Measurements from ENCODE around the gene DHRS7C. TPM values are rescaled to one million over a fixed set of nuclear protein-coding genes. Genes with fewer than 3 reads are reported as not detected.

The DHRS7C gene
- total RNA-seq, 5 donors from 2014 or later (not counting 1 experiment from before 2014, with no cell fraction given), result not detected

- ChIA-PET CTCF (interaction anchor here in 1 of 2 donors (1.0 kb wide), 1 partner anchor 11 kb away, joined by 3 read pairs; no protein-coding TSS in a partner anchor), POLR2A (no interaction called here)
- H3K36me3 ChIP-seq (ENCODE audit: control insufficient read depth in 2 of 2, extremely low read depth in 1 of 2, insufficient read depth in 1 of 2, low read length in 1 of 2), result no peaks in the 10 kb centered on the region
- H3K4me1 Mint-ChIP-seq, result no peaks in the 10 kb centered on the region
- no peaks in the 10 kb centered on the region for H3K9me3 ChIP-seq
- H3K4me3 ChIP-seq (ENCODE audit: control insufficient read depth in 1 of 2, extremely low read depth in 1 of 2, low read length in 1 of 2), result no peak overlapping the region
- no peaks in the 10 kb centered on the region for H3K9me3 Mint-ChIP-seq
- no peak overlapping the region for H3K4me3 Mint-ChIP-seq
- WGBS (ENCODE audit: insufficient coverage), result 79% methylated on average over 15 of the region's 15 CpGs
- no peak overlapping the region for H3K27ac ChIP-seq (ENCODE audit: low read length)
- H3K36me3 Mint-ChIP-seq, result no peaks in the 10 kb centered on the region
- ATAC-seq (replicated peaks in 1 of 4) (no peak), DNase-seq (no peak)
- peaks cover 2 to 34% of the 10 kb centered on the region in 2 experiments for H3K27me3 ChIP-seq (replicated peaks in 1 of 2; ENCODE audit: control insufficient read depth in 2 of 2, extremely low read depth in 1 of 2, insufficient read depth in 2 of 2, low read length in 1 of 2)
- H3K27ac Mint-ChIP-seq, result no peak overlapping the region
- peaks cover 0 to 2% of the 10 kb centered on the region in 2 experiments for H3K4me1 ChIP-seq (ENCODE audit: control insufficient read depth in 1 of 2, extremely low read depth in 1 of 2, insufficient read depth in 2 of 2, low read length in 2 of 2)
- H3K27me3 Mint-ChIP-seq, result peaks cover 6 to 8% of the 10 kb centered on the region in 2 donors
Measured at GRCh38 chr17:9769036-9769695, 22.2 kb downstream of the DHRS7C start.

- Histone ChIP-seq H3K9me3 (no peaks in the 10 kb centered on the region), H3K27ac (ENCODE audit: low read length) (no peak overlapping the region), H3K4me3 (ENCODE audit: control insufficient read depth in 1 of 2, extremely low read depth in 1 of 2, low read length in 1 of 2) (no peak overlapping the region), H3K4me1 (ENCODE audit: control insufficient read depth in 1 of 2, extremely low read depth in 1 of 2, insufficient read depth in 2 of 2, low read length in 2 of 2) (peaks cover 0 to 2% of the 10 kb centered on the region in 2 experiments), H3K27me3 (replicated peaks in 1 of 2; ENCODE audit: control insufficient read depth in 2 of 2, extremely low read depth in 1 of 2, insufficient read depth in 2 of 2, low read length in 1 of 2) (peaks cover 2 to 37% of the 10 kb centered on the region in 2 experiments), H3K36me3 (ENCODE audit: control insufficient read depth in 2 of 2, extremely low read depth in 1 of 2, insufficient read depth in 1 of 2, low read length in 1 of 2) (no peaks in the 10 kb centered on the region)
- no peak for ATAC-seq (replicated peaks in 1 of 4)
- peak in 1 of 35 experiments; percentile 50 for DNase-seq
- H3K27me3 Mint-ChIP-seq, result peaks cover 9 to 13% of the 10 kb centered on the region in 2 donors
- no peaks in the 10 kb centered on the region for H3K9me3 Mint-ChIP-seq
- ChIA-PET CTCF (interaction anchor here in 1 of 2 donors (1.0 kb wide), 1 partner anchor 11 kb away, joined by 3 read pairs; no protein-coding TSS in a partner anchor), POLR2A (no interaction called here)
- no CpG with 5 or more reads among the region's 5 CpGs for WGBS (ENCODE audit: insufficient coverage)
- no peak overlapping the region for H3K4me3 Mint-ChIP-seq
- no peaks in the 10 kb centered on the region for H3K36me3 Mint-ChIP-seq
- H3K4me1 Mint-ChIP-seq, result no peaks in the 10 kb centered on the region
- no peak overlapping the region for H3K27ac Mint-ChIP-seq
Measured at GRCh38 chr17:9768381-9768934, 22.9 kb downstream of the DHRS7C start.

- DNase-seq (no peak), ATAC-seq (replicated peaks in 1 of 4) (no peak)
- peaks cover 2 to 36% of the 10 kb centered on the region in 2 experiments for H3K27me3 ChIP-seq (replicated peaks in 1 of 2; ENCODE audit: control insufficient read depth in 2 of 2, extremely low read depth in 1 of 2, insufficient read depth in 2 of 2, low read length in 1 of 2)
- H3K36me3 Mint-ChIP-seq, result no peaks in the 10 kb centered on the region
- no peaks in the 10 kb centered on the region for H3K4me1 Mint-ChIP-seq
- H3K4me1 ChIP-seq (ENCODE audit: control insufficient read depth in 1 of 2, extremely low read depth in 1 of 2, insufficient read depth in 2 of 2, low read length in 2 of 2), result peaks cover 0 to 2% of the 10 kb centered on the region in 2 experiments
- no peak overlapping the region for H3K27ac ChIP-seq (ENCODE audit: low read length)
- H3K27ac Mint-ChIP-seq, result no peak overlapping the region
- no peaks in the 10 kb centered on the region for H3K9me3 ChIP-seq
- H3K9me3 Mint-ChIP-seq, result no peaks in the 10 kb centered on the region
- H3K4me3 Mint-ChIP-seq, result no peak overlapping the region
- H3K36me3 ChIP-seq (ENCODE audit: control insufficient read depth in 2 of 2, extremely low read depth in 1 of 2, insufficient read depth in 1 of 2, low read length in 1 of 2), result no peaks in the 10 kb centered on the region
- H3K27me3 Mint-ChIP-seq, result peaks cover 10 to 13% of the 10 kb centered on the region in 2 donors
- no peak overlapping the region for H3K4me3 ChIP-seq (ENCODE audit: control insufficient read depth in 1 of 2, extremely low read depth in 1 of 2, low read length in 1 of 2)
- CTCF ChIA-PET, result interaction anchor here in 1 of 2 donors (0.7 kb wide), 1 partner anchor 199 kb away, joined by 4 read pairs; no protein-coding TSS in a partner anchor
- 84% methylated on average over 5 of the region's 7 CpGs for WGBS (ENCODE audit: insufficient coverage)
- POLR2A ChIA-PET, result no interaction called here
Measured at GRCh38 chr17:9767432-9767991, 23.9 kb downstream of the DHRS7C start.

GRCh38 chr17:9766970-9767369, 24.4 kb downstream of the DHRS7C start:
- Histone ChIP-seq H3K27ac (ENCODE audit: low read length) (no peak overlapping the region), H3K4me1 (ENCODE audit: control insufficient read depth in 1 of 2, extremely low read depth in 1 of 2, insufficient read depth in 2 of 2, low read length in 2 of 2) (peaks cover 0 to 2% of the 10 kb centered on the region in 2 experiments), H3K4me3 (ENCODE audit: control insufficient read depth in 1 of 2, extremely low read depth in 1 of 2, low read length in 1 of 2) (no peak overlapping the region), H3K36me3 (ENCODE audit: control insufficient read depth in 2 of 2, extremely low read depth in 1 of 2, insufficient read depth in 1 of 2, low read length in 1 of 2) (no peaks in the 10 kb centered on the region), H3K9me3 (no peaks in the 10 kb centered on the region), H3K27me3 (replicated peaks in 1 of 2; ENCODE audit: control insufficient read depth in 2 of 2, extremely low read depth in 1 of 2, insufficient read depth in 2 of 2, low read length in 1 of 2) (peaks cover 2 to 33% of the 10 kb centered on the region in 2 experiments)
- 82% methylated on average over 4 of the region's 5 CpGs for WGBS (ENCODE audit: insufficient coverage)
- Mint-ChIP-seq H3K27ac (no peak overlapping the region), H3K36me3 (no peaks in the 10 kb centered on the region), H3K9me3 (no peaks in the 10 kb centered on the region), H3K27me3 (peaks cover 10 to 13% of the 10 kb centered on the region in 2 donors), H3K4me1 (no peaks in the 10 kb centered on the region), H3K4me3 (no peak overlapping the region)
- ChIA-PET POLR2A (no interaction called here), CTCF (no interaction called here)
- ATAC-seq (replicated peaks in 1 of 4) (no peak), DNase-seq (no peak)

- H3K36me3 ChIP-seq (ENCODE audit: control insufficient read depth in 2 of 2, extremely low read depth in 1 of 2, insufficient read depth in 1 of 2, low read length in 1 of 2), result no peaks in the 10 kb centered on the region
- H3K27me3 ChIP-seq (replicated peaks in 1 of 2; ENCODE audit: control insufficient read depth in 2 of 2, extremely low read depth in 1 of 2, insufficient read depth in 2 of 2, low read length in 1 of 2), result peaks cover 2 to 33% of the 10 kb centered on the region in 2 experiments
- Mint-ChIP-seq H3K36me3 (no peaks in the 10 kb centered on the region), H3K27me3 (peaks cover 14 to 18% of the 10 kb centered on the region in 2 donors), H3K9me3 (no peaks in the 10 kb centered on the region), H3K27ac (no peak overlapping the region), H3K4me1 (no peaks in the 10 kb centered on the region), H3K4me3 (no peak overlapping the region)
- POLR2A ChIA-PET, result no interaction called here
- CTCF ChIA-PET, result no interaction called here
- no CpG with 5 or more reads among the region's 1 CpG for WGBS (ENCODE audit: insufficient coverage)
- H3K4me1 ChIP-seq (ENCODE audit: control insufficient read depth in 1 of 2, extremely low read depth in 1 of 2, insufficient read depth in 2 of 2, low read length in 2 of 2), result peaks cover 0 to 2% of the 10 kb centered on the region in 2 experiments
- no peak overlapping the region for H3K4me3 ChIP-seq (ENCODE audit: control insufficient read depth in 1 of 2, extremely low read depth in 1 of 2, low read length in 1 of 2)
- ATAC-seq (replicated peaks in 1 of 4) (no peak), DNase-seq (no peak)
- H3K27ac ChIP-seq (ENCODE audit: low read length), result no peak overlapping the region
- H3K9me3 ChIP-seq, result no peaks in the 10 kb centered on the region
Measured at GRCh38 chr17:9765322-9765721, 26.1 kb downstream of the DHRS7C start.

GRCh38 chr17:9763643-9764042, 27.7 kb downstream of the DHRS7C start:
- no peaks in the 10 kb centered on the region for H3K9me3 ChIP-seq
- peaks cover 14 to 25% of the 10 kb centered on the region in 2 donors for H3K27me3 Mint-ChIP-seq
- ChIA-PET CTCF (no interaction called here), POLR2A (no interaction called here)
- H3K4me1 Mint-ChIP-seq, result no peaks in the 10 kb centered on the region
- 29% methylated on average over 4 of the region's 4 CpGs for WGBS (ENCODE audit: insufficient coverage)
- no peak overlapping the region for H3K27ac Mint-ChIP-seq
- no peak overlapping the region for H3K27ac ChIP-seq (ENCODE audit: low read length)
- DNase-seq, result no peak
- no peak for ATAC-seq (replicated peaks in 1 of 4)
- H3K9me3 Mint-ChIP-seq, result no peaks in the 10 kb centered on the region
- no peak overlapping the region for H3K4me3 Mint-ChIP-seq
- no peaks in the 10 kb centered on the region for H3K36me3 ChIP-seq (ENCODE audit: control insufficient read depth in 2 of 2, extremely low read depth in 1 of 2, insufficient read depth in 1 of 2, low read length in 1 of 2)
- no peaks in the 10 kb centered on the region for H3K36me3 Mint-ChIP-seq
- H3K27me3 ChIP-seq (replicated peaks in 1 of 2; ENCODE audit: control insufficient read depth in 2 of 2, extremely low read depth in 1 of 2, insufficient read depth in 2 of 2, low read length in 1 of 2), result peaks cover 2 to 27% of the 10 kb centered on the region in 2 experiments
- peaks cover 0 to 2% of the 10 kb centered on the region in 2 experiments for H3K4me1 ChIP-seq (ENCODE audit: control insufficient read depth in 1 of 2, extremely low read depth in 1 of 2, insufficient read depth in 2 of 2, low read length in 2 of 2)
- H3K4me3 ChIP-seq (ENCODE audit: control insufficient read depth in 1 of 2, extremely low read depth in 1 of 2, low read length in 1 of 2), result no peak overlapping the region
